ENCODE data around the gene CD3E.

Gene CD3E

GRCh38 chr11:118319337-118319707 is 14.8 kb downstream of the CD3E start:
- Mint-ChIP-seq H3K4me1 (ENCODE audit: low read depth in 2 of 2) (peaks cover 59 to 62% of the 10 kb centered on the region in 2 donors), H3K9me3 (no peaks in the 10 kb centered on the region), H3K4me3 (peak overlapping the region; percentile 11 to 41)

GRCh38 chr11:118320515-118320914 is 16.0 kb downstream of the CD3E start:
- no peaks in the 10 kb centered on the region for H3K9me3 Mint-ChIP-seq
- peak overlapping the region; percentile 71 to 90 for H3K27ac Mint-ChIP-seq
- ATAC-seq (replicated peaks) (no peak), DNase-seq (no peak)
- H3K36me3 Mint-ChIP-seq (ENCODE audit: insufficient read depth): peaks cover 30% of the 10 kb centered on the region
- H3K27me3 Mint-ChIP-seq: no peaks in the 10 kb centered on the region
- peaks cover 53 to 56% of the 10 kb centered on the region in 2 donors for H3K4me1 Mint-ChIP-seq (ENCODE audit: low read depth in 2 of 2)
- H3K4me3 Mint-ChIP-seq: peak overlapping the region; percentile 11 to 41

More at GRCh38 chr11:118319337-118319707, 14.8 kb downstream of the CD3E start:
- H3K27me3 Mint-ChIP-seq: no peaks in the 10 kb centered on the region
- DNase-seq (no peak), ATAC-seq (replicated peaks) (no peak)
- peaks cover 38% of the 10 kb centered on the region for H3K36me3 Mint-ChIP-seq (ENCODE audit: insufficient read depth)
- H3K27ac Mint-ChIP-seq: peak overlapping the region; percentile 75 to 90

GRCh38 chr11:118321386-118322082 is 17.0 kb downstream of the CD3E start:
- peaks cover 29% of the 10 kb centered on the region for H3K36me3 Mint-ChIP-seq (ENCODE audit: insufficient read depth)
- peak overlapping the region in 1 of 2 donors; percentile 74 for H3K27ac Mint-ChIP-seq
- H3K4me1 Mint-ChIP-seq (ENCODE audit: low read depth in 2 of 2): peaks cover 45 to 46% of the 10 kb centered on the region in 2 donors
- no peaks in the 10 kb centered on the region for H3K9me3 Mint-ChIP-seq
- no peak for ATAC-seq (replicated peaks)
- peak overlapping the region in 1 of 2 donors; percentile 44 for H3K4me3 Mint-ChIP-seq
- H3K27me3 Mint-ChIP-seq: no peaks in the 10 kb centered on the region
- DNase-seq: no peak

GRCh38 chr11:118322721-118323120 is 18.2 kb downstream of the CD3E start:
- no peak overlapping the region for H3K4me3 Mint-ChIP-seq
- H3K27me3 Mint-ChIP-seq: no peaks in the 10 kb centered on the region
- no peak overlapping the region for H3K27ac Mint-ChIP-seq
- no peak for DNase-seq
- ATAC-seq (replicated peaks): no peak
- peaks cover 36 to 38% of the 10 kb centered on the region in 2 donors for H3K4me1 Mint-ChIP-seq (ENCODE audit: low read depth in 2 of 2)
- no peaks in the 10 kb centered on the region for H3K9me3 Mint-ChIP-seq
- peaks cover 23% of the 10 kb centered on the region for H3K36me3 Mint-ChIP-seq (ENCODE audit: insufficient read depth)

GRCh38 chr11:118325283-118325682 is 20.8 kb downstream of the CD3E start:
- Mint-ChIP-seq H3K9me3 (no peaks in the 10 kb centered on the region), H3K4me3 (no peak overlapping the region), H3K4me1 (ENCODE audit: low read depth in 2 of 2) (peaks cover 20 to 22% of the 10 kb centered on the region in 2 donors), H3K36me3 (ENCODE audit: insufficient read depth) (peaks cover 17% of the 10 kb centered on the region), H3K27me3 (no peaks in the 10 kb centered on the region), H3K27ac (peak overlapping the region in 1 of 2 donors; percentile 25)
- no peak for DNase-seq
- ATAC-seq (replicated peaks): no peak

GRCh38 chr11:118328745-118329144 is 24.2 kb downstream of the CD3E start:
- no peak for ATAC-seq (replicated peaks)
- Mint-ChIP-seq H3K4me3 (no peak overlapping the region), H3K27me3 (no peaks in the 10 kb centered on the region)

GRCh38 chr11:118334745-118335144 is 30.2 kb downstream of the CD3E start:
- H3K36me3 Mint-ChIP-seq (ENCODE audit: insufficient read depth): peaks cover 41% of the 10 kb centered on the region
- ATAC-seq (replicated peaks): no peak

More at GRCh38 chr11:118328745-118329144, 24.2 kb downstream of the CD3E start:
- no peak for DNase-seq
- no peaks in the 10 kb centered on the region for H3K9me3 Mint-ChIP-seq
- H3K36me3 Mint-ChIP-seq (ENCODE audit: insufficient read depth): peaks cover 7% of the 10 kb centered on the region
- H3K4me1 Mint-ChIP-seq (ENCODE audit: low read depth in 2 of 2): peaks cover 5 to 14% of the 10 kb centered on the region in 2 donors
- peak overlapping the region in 1 of 2 donors; percentile 13 for H3K27ac Mint-ChIP-seq

GRCh38 chr11:118338637-118339061 is 34.1 kb downstream of the CD3E start:
- Mint-ChIP-seq H3K36me3 (ENCODE audit: insufficient read depth) (peaks cover 59% of the 10 kb centered on the region), H3K4me1 (ENCODE audit: low read depth in 2 of 2) (peaks cover 52 to 70% of the 10 kb centered on the region in 2 donors), H3K27me3 (no peaks in the 10 kb centered on the region), H3K9me3 (no peaks in the 10 kb centered on the region), H3K4me3 (peak overlapping the region; percentile 73 to 95), H3K27ac (peak overlapping the region; percentile 95 to 97)
- ATAC-seq (replicated peaks) (peak; percentile 75), DNase-seq (peak; percentile 81 to 85 (median 83))

More at GRCh38 chr11:118334745-118335144, 30.2 kb downstream of the CD3E start:
- no peaks in the 10 kb centered on the region for H3K27me3 Mint-ChIP-seq
- H3K27ac Mint-ChIP-seq: peak overlapping the region; percentile 81 to 97
- no peak for DNase-seq
- peak overlapping the region in 1 of 2 donors; percentile 1 for H3K4me3 Mint-ChIP-seq
- no peaks in the 10 kb centered on the region for H3K9me3 Mint-ChIP-seq
- peaks cover 27 to 42% of the 10 kb centered on the region in 2 donors for H3K4me1 Mint-ChIP-seq (ENCODE audit: low read depth in 2 of 2)

- ATAC-seq (replicated peaks) (no peak), DNase-seq (peak in 1 of 3 experiments; percentile 31)
- Mint-ChIP-seq H3K27me3 (no peaks in the 10 kb centered on the region), H3K4me3 (peak overlapping the region; percentile 73 to 95), H3K27ac (peak overlapping the region; percentile 95 to 97), H3K9me3 (no peaks in the 10 kb centered on the region), H3K36me3 (ENCODE audit: insufficient read depth) (peaks cover 65% of the 10 kb centered on the region), H3K4me1 (ENCODE audit: low read depth in 2 of 2) (peaks cover 59 to 69% of the 10 kb centered on the region in 2 donors)
Observed at GRCh38 chr11:118339281-118339961, 34.9 kb downstream of the CD3E start.

GRCh38 chr11:118340449-118340848 is 35.9 kb downstream of the CD3E start:
- H3K36me3 Mint-ChIP-seq (ENCODE audit: insufficient read depth): peaks cover 62% of the 10 kb centered on the region
- H3K4me1 Mint-ChIP-seq (ENCODE audit: low read depth in 2 of 2): peaks cover 64 to 75% of the 10 kb centered on the region in 2 donors
- no peak for ATAC-seq (replicated peaks)
- no peak for DNase-seq
- peak overlapping the region; percentile 73 to 95 for H3K4me3 Mint-ChIP-seq
- H3K9me3 Mint-ChIP-seq: no peaks in the 10 kb centered on the region
- H3K27me3 Mint-ChIP-seq: no peaks in the 10 kb centered on the region
- peak overlapping the region; percentile 95 to 97 for H3K27ac Mint-ChIP-seq

GRCh38 chr11:118341261-118341660 is 36.7 kb downstream of the CD3E start:
- ATAC-seq (replicated peaks) (no peak), DNase-seq (no peak)
- Mint-ChIP-seq H3K4me1 (ENCODE audit: low read depth in 2 of 2) (peaks cover 68 to 79% of the 10 kb centered on the region in 2 donors), H3K27me3 (no peaks in the 10 kb centered on the region), H3K27ac (peak overlapping the region; percentile 95 to 97), H3K36me3 (ENCODE audit: insufficient read depth) (peaks cover 56% of the 10 kb centered on the region), H3K4me3 (peak overlapping the region; percentile 73 to 95), H3K9me3 (no peaks in the 10 kb centered on the region)

GRCh38 chr11:118341815-118342489 is 37.4 kb downstream of the CD3E start:
- H3K9me3 Mint-ChIP-seq: no peaks in the 10 kb centered on the region
- peaks cover 50% of the 10 kb centered on the region for H3K36me3 Mint-ChIP-seq (ENCODE audit: insufficient read depth)
- H3K27ac Mint-ChIP-seq: peak overlapping the region; percentile 95 to 97
- no peaks in the 10 kb centered on the region for H3K27me3 Mint-ChIP-seq
- peaks cover 69 to 81% of the 10 kb centered on the region in 2 donors for H3K4me1 Mint-ChIP-seq (ENCODE audit: low read depth in 2 of 2)
- peak; percentile 9 for ATAC-seq (replicated peaks)
- H3K4me3 Mint-ChIP-seq: peak overlapping the region; percentile 73 to 95
- DNase-seq: peak in 1 of 3 experiments; percentile 23

GRCh38 chr11:118342503-118343161 is 38.1 kb downstream of the CD3E start, which contains the start of gene CD3D:
Gene CD3D (minus strand): TSS chr11:118342705. CDS start chr11:118342607, 98 bp downstream.
- DNase-seq (peak; percentile 48 to 52 (median 49)), ATAC-seq (replicated peaks) (peak; percentile 51)
- Mint-ChIP-seq H3K36me3 (ENCODE audit: insufficient read depth) (peaks cover 50% of the 10 kb centered on the region), H3K4me1 (ENCODE audit: low read depth in 2 of 2) (peaks cover 72 to 86% of the 10 kb centered on the region in 2 donors), H3K9me3 (no peaks in the 10 kb centered on the region), H3K4me3 (peak within 1 kb of the TSS; percentile 73 to 95), H3K27me3 (no peaks in the 10 kb centered on the region), H3K27ac (peak within 1 kb of the TSS; percentile 95 to 97)
